ENCODE results near the gene ANKRD6.

Gene ANKRD6

GRCh38 chr6:89414215-89414614, 18.7 kb upstream of the ANKRD6 start:
- DNase-seq = no peak

- no peak for DNase-seq
Measured at GRCh38 chr6:89415185-89415584, 17.8 kb upstream of the ANKRD6 start.

- no peak for DNase-seq
Measured at GRCh38 chr6:89416796-89417195, 16.2 kb upstream of the ANKRD6 start.

- no peak for DNase-seq
Measured at GRCh38 chr6:89430201-89430962, 2.6 kb upstream of the ANKRD6 start.

- DNase-seq = no peak
Measured at GRCh38 chr6:89433252-89434149, 549 bp downstream of the ANKRD6 start.

GRCh38 chr6:89434150-89434499, 1.2 kb downstream of the ANKRD6 start:
- no peak for DNase-seq

GRCh38 chr6:89434954-89435353, 2.0 kb downstream of the ANKRD6 start:
- DNase-seq = no peak

GRCh38 chr6:89436226-89436625, 3.3 kb downstream of the ANKRD6 start:
- no peak for DNase-seq

GRCh38 chr6:89438248-89438647, 5.3 kb downstream of the ANKRD6 start:
- no peak for DNase-seq

GRCh38 chr6:89439014-89439413, 6.1 kb downstream of the ANKRD6 start:
- no peak for DNase-seq

- no peak for DNase-seq
Measured at GRCh38 chr6:89440200-89440599, 7.2 kb downstream of the ANKRD6 start.

- no peak for DNase-seq
Measured at GRCh38 chr6:89443658-89444057, 10.7 kb downstream of the ANKRD6 start.

- no peak for DNase-seq
Measured at GRCh38 chr6:89449193-89449592, 16.2 kb downstream of the ANKRD6 start.

GRCh38 chr6:89452281-89452680, 19.3 kb downstream of the ANKRD6 start:
- no peak for DNase-seq

GRCh38 chr6:89454300-89454699, 21.3 kb downstream of the ANKRD6 start:
- DNase-seq = no peak

- DNase-seq = no peak
Measured at GRCh38 chr6:89458704-89459103, 25.8 kb downstream of the ANKRD6 start.

- no peak for DNase-seq
Measured at GRCh38 chr6:89459501-89459900, 26.5 kb downstream of the ANKRD6 start.

GRCh38 chr6:89460713-89461112, 27.8 kb downstream of the ANKRD6 start:
- no peak for DNase-seq

- no peak for DNase-seq
Measured at GRCh38 chr6:89462503-89462902, 29.6 kb downstream of the ANKRD6 start.

GRCh38 chr6:89464295-89464694, 31.3 kb downstream of the ANKRD6 start:
- DNase-seq = no peak

GRCh38 chr6:89467437-89467836, 34.5 kb downstream of the ANKRD6 start:
- no peak for DNase-seq

- no peak for DNase-seq
Measured at GRCh38 chr6:89468998-89469397, 36.0 kb downstream of the ANKRD6 start.

GRCh38 chr6:89471287-89471867, 38.4 kb downstream of the ANKRD6 start:
- DNase-seq = no peak

- no peak for DNase-seq
Measured at GRCh38 chr6:89475101-89475500, 42.1 kb downstream of the ANKRD6 start.
